ENCODE data around the gene BAD. TPM values are rescaled to one million over a fixed set of nuclear protein-coding genes. Genes with fewer than 3 reads are reported as not detected.
"Not testable (repeated sequence)": the region's sequence is repeated elsewhere in the genome, so short reads cannot be mapped to it uniquely, and the experiment has no call there.

Gene BAD
- total RNA-seq, 3 donors from 2014 or later (not counting 1 experiment from before 2014, with no cell fraction given), result 30.6 to 35.8 (median 31.6) TPM

DNA sequence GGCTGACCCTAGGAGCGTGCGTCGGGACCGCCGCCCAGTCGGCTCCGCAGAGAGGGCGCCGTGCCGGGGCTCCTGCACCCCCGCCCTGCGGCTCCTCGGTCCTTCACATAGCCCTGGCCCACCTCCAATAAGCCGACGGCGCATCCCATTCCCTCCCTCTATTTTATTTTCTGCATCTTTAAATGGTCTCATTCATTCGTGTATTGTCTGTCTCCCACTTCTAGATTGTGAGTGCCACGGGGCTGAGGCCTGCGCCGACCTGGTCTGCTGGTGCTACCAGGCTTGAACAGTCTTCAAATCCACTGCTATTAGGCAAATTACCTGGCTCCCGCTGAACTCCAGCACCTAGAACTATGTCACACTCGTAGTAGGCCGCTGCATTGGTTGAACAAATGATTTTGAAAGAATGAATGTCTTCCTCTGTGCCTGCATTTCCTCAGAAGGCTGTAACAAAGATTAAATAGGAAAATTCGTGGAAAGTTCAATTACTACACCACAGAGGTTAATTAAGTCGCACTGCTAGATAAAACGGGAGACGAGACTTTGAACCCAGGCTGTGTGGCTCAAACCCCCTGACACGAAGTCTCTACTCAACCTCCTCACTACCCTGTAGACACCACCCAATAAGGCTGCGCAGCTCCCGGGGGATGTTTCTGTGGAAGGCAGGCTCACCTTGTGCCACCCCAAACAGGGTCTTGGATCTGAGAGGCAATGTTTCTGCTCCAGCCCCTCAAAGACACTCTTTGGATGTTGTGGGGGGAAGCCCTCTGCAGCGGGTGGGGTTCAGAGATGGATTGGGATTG lies 36.5 kb downstream of the BAD start:
- DNase-seq, result no peak
- H3K9me3 ChIP-seq (ENCODE audit: control insufficient read depth, insufficient read depth, low read length), result no peaks in the 10 kb centered on the region
- Mint-ChIP-seq H3K27me3 (ENCODE audit: low read depth in 2 of 2) (no peaks in the 10 kb centered on the region), H3K27ac (peak overlapping the region in 1 of 2 donors; percentile 54), H3K4me1 (peaks cover 14 to 50% of the 10 kb centered on the region in 2 donors), H3K4me3 (peak overlapping the region; percentile 85), H3K9me3 (no peaks in the 10 kb centered on the region), H3K36me3 (no peaks in the 10 kb centered on the region)
- H3K27ac ChIP-seq (ENCODE audit: low read length), result no peak overlapping the region
- TF ChIP-seq, protein P1, sequence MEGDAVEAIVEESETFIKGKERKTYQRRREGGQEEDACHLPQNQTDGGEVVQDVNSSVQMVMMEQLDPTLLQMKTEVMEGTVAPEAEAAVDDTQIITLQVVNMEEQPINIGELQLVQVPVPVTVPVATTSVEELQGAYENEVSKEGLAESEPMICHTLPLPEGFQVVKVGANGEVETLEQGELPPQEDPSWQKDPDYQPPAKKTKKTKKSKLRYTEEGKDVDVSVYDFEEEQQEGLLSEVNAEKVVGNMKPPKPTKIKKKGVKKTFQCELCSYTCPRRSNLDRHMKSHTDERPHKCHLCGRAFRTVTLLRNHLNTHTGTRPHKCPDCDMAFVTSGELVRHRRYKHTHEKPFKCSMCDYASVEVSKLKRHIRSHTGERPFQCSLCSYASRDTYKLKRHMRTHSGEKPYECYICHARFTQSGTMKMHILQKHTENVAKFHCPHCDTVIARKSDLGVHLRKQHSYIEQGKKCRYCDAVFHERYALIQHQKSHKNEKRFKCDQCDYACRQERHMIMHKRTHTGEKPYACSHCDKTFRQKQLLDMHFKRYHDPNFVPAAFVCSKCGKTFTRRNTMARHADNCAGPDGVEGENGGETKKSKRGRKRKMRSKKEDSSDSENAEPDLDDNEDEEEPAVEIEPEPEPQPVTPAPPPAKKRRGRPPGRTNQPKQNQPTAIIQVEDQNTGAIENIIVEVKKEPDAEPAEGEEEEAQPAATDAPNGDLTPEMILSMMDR (IDR thresholded peaks at IDR 0.05), result no peak
- WGBS (ENCODE audit: insufficient coverage), result 66% methylated on average over 31 of the region's 31 CpGs
- H3K4me1 ChIP-seq (ENCODE audit: control insufficient read depth, insufficient read depth, low read length), result peaks cover 62% of the 10 kb centered on the region
- no peak for ATAC-seq
- H3K36me3 ChIP-seq (ENCODE audit: control insufficient read depth, insufficient read depth, low read length), result peaks cover 10% of the 10 kb centered on the region
- peak overlapping the region; percentile 81 for H3K4me3 ChIP-seq (ENCODE audit: low read length)
- intact Hi-C loops (cut with micrococcal nuclease), result no loop called here
- no peaks in the 10 kb centered on the region for H3K27me3 ChIP-seq (ENCODE audit: control insufficient read depth, insufficient read depth, low read length)

DNA sequence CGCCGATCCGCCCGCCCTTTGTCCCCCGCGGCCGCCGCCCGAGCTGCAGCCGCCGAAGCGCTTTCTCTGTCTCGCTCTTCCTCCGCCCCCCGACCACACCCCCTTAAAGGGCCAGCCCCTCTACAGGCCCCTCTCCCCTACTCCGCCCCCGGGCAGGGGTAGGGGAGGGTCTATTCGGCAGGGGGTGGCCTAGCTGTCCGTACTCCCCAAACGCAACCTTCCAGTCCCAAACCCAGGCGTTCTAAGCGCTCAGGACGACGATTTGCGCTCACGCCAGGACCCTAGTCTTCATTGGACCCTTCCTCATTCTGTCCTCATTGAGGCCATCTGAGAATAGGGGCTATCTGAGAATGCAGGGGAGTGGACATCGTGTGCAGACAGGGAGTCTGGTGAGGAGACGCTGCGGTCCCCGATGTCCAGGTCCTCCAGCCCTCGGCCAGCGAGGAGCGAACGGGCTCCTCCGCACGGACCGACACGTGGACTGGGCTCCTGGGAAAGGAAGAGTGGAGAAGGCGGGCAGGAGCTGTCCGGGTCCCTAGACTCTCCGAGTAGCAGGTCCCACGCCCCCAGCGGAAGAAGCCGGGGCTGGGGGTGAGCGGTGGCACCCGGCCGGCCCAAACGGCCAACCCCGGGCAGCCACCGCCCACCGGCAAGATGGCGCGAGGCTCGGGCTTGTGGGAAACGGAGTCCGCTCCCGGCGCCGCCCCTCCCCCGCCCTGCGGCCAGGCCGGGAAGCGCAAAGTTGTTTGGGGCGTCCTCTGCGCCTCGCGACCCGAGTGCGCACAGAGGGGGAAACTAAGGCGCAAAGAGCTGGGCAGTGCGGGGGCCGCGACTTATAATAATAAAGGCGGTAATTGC lies 37.4 kb downstream of the BAD start, which contains the start of gene PPP1R14B:
PPP1R14B (minus strand) TSS at position 73 of the 858 bp plus-strand sequence. CDS start 270 bp downstream, outside the sequence.
- H3K4me1 ChIP-seq (ENCODE audit: control insufficient read depth, insufficient read depth, low read length), result peaks cover 62% of the 10 kb centered on the region
- no peaks in the 10 kb centered on the region for H3K9me3 Mint-ChIP-seq
- no peaks in the 10 kb centered on the region for H3K27me3 Mint-ChIP-seq (ENCODE audit: low read depth in 2 of 2)
- no peaks in the 10 kb centered on the region for H3K36me3 Mint-ChIP-seq
- H3K27ac ChIP-seq (ENCODE audit: low read length), result peak within 1 kb of the TSS; percentile 49
- H3K27me3 ChIP-seq (ENCODE audit: control insufficient read depth, insufficient read depth, low read length), result no peaks in the 10 kb centered on the region
- peak; percentile 55 to 76 (median 65) for ATAC-seq
- WGBS (ENCODE audit: insufficient coverage), result 2% methylated on average over 59 of the region's 74 CpGs
- H3K4me3 ChIP-seq (ENCODE audit: low read length), result peak within 1 kb of the TSS; percentile 81
- H3K36me3 ChIP-seq (ENCODE audit: control insufficient read depth, insufficient read depth, low read length), result peaks cover 10% of the 10 kb centered on the region
- peaks cover 14 to 49% of the 10 kb centered on the region in 2 donors for H3K4me1 Mint-ChIP-seq
- TF ChIP-seq, protein P1 (IDR thresholded peaks at IDR 0.05), result no peak
- peak within 1 kb of the TSS; percentile 85 for H3K4me3 Mint-ChIP-seq
- no peaks in the 10 kb centered on the region for H3K9me3 ChIP-seq (ENCODE audit: control insufficient read depth, insufficient read depth, low read length)
- peak within 1 kb of the TSS; percentile 69 to 81 for H3K27ac Mint-ChIP-seq
- intact Hi-C loops (cut with micrococcal nuclease), result no loop called here
- DNase-seq, result peak; percentile 69 to 82

DNA sequence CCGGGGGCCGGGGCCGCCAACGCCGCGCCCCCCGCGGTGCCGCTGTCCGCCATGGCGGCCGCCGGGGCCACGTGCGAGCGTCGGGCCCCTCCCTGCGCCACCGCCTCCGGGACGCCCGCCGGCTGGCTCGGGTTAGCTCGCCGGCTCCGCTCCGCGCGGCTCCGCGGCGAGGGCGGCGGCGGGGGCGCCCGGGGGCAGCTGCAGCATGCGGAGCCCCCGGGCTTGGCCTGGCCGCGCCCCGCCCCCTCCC lies 37.9 kb downstream of the BAD start:
- peak; percentile 11 to 29 (median 24) for ATAC-seq
- H3K9me3 Mint-ChIP-seq; H3K36me3 ChIP-seq (ENCODE audit: control insufficient read depth, insufficient read depth, low read length); H3K27me3 ChIP-seq (ENCODE audit: control insufficient read depth, insufficient read depth, low read length); H3K4me3 ChIP-seq (ENCODE audit: low read length); H3K36me3 Mint-ChIP-seq; H3K27ac ChIP-seq (ENCODE audit: low read length); DNase-seq; H3K27me3 Mint-ChIP-seq (ENCODE audit: low read depth in 2 of 2); intact Hi-C loops (cut with micrococcal nuclease); H3K9me3 ChIP-seq (ENCODE audit: control insufficient read depth, insufficient read depth, low read length): not testable (repeated sequence)
- WGBS (ENCODE audit: insufficient coverage), result under 1% methylated on average over 43 of the region's 43 CpGs
- peak overlapping the region; percentile 83 for H3K4me3 Mint-ChIP-seq
- peak overlapping the region in 1 of 2 donors; percentile 76 for H3K27ac Mint-ChIP-seq
- peaks cover 60% of the 10 kb centered on the region for H3K4me1 ChIP-seq (ENCODE audit: control insufficient read depth, insufficient read depth, low read length)
- peaks cover 14 to 47% of the 10 kb centered on the region in 2 donors for H3K4me1 Mint-ChIP-seq

Data from natural killer cell (primary cell).